ENCODE data around the gene PAX8.

DNA sequence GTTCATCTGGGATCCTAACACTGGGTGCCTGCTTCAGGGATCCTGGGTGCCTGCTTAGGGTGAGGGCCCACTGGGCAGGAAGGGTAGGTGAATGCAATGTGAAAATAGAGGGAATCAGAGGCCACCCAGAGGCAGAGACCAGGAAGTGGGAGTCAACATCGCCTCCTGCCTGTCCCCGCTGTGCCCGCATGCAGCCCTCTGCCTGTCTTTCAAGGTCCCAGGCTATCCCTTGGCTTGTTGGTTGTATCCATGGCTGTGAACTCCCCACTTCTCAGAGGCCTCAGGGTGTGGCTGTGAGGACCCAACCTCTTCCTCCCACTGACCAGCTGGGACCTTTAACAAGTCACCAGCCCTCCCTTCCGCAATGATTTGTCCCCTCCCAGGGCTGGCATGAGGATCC, 78.5 kb downstream of the PAX8 start:
- TF ChIP-seq, protein P1, sequence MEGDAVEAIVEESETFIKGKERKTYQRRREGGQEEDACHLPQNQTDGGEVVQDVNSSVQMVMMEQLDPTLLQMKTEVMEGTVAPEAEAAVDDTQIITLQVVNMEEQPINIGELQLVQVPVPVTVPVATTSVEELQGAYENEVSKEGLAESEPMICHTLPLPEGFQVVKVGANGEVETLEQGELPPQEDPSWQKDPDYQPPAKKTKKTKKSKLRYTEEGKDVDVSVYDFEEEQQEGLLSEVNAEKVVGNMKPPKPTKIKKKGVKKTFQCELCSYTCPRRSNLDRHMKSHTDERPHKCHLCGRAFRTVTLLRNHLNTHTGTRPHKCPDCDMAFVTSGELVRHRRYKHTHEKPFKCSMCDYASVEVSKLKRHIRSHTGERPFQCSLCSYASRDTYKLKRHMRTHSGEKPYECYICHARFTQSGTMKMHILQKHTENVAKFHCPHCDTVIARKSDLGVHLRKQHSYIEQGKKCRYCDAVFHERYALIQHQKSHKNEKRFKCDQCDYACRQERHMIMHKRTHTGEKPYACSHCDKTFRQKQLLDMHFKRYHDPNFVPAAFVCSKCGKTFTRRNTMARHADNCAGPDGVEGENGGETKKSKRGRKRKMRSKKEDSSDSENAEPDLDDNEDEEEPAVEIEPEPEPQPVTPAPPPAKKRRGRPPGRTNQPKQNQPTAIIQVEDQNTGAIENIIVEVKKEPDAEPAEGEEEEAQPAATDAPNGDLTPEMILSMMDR (IDR thresholded peaks at IDR 0.05; ENCODE audit: insufficient read depth, low read length), result no peak
- TF ChIP-seq POLR2AphosphoS5 (IDR thresholded peaks at IDR 0.05; ENCODE audit: low read depth) (no peak), GABPA (IDR thresholded peaks at IDR 0.05; ENCODE audit: low read depth) (no peak)
